Tibial artery (tissue), 4 donors: ENCODE measurements around the gene COL18A1.
A peak's percentile ranks its signal among the peaks of the same experiment; 100 is the strongest.

Source experiments
- DNase-seq, 2 donors: peaks; one replicate each; pipeline ENCODE4 v3.0.0-alpha.2; 2019
- H3K27ac ChIP-seq, 2 donors: fragments of 200-600 bp; sonication (generic) in 1 of 2; 1 replicate in 1 of 2; 2 replicates in 1 of 2; pipeline ENCODE4 v1.5.1; 2018 to 2019; ENCODE audit warnings: mild to moderate bottlenecking in 1 of 2
- H3K27me3 ChIP-seq, 2 donors: fragments of 200-600 bp; sonication (generic) in 1 of 2; one replicate each; pipeline versions ENCODE4 v1.5.1 to v1.6.0; 2016 to 2019
- H3K36me3 ChIP-seq, 3 donors: fragments of 200-600 bp; sonication (generic) in 2 of 3; one replicate each; pipeline ENCODE4 v1.5.1; 2016 to 2019; ENCODE audit warnings: mild to moderate bottlenecking in 2 of 3
- H3K4me1 ChIP-seq, 4 donors: fragments of 200-600 bp; sonication (generic) in 2 of 4; 1 replicate in 3 of 4; 2 replicates in 1 of 4; pipeline ENCODE4 v1.5.1; 2016 to 2019
- H3K4me3 ChIP-seq, 2 donors: fragments of 200-600 bp; sonication (generic) in 1 of 2; 1 replicate in 1 of 2; 2 replicates in 1 of 2; pipeline ENCODE4 v1.5.1; 2018 to 2019; ENCODE audit warnings: mild to moderate bottlenecking in 2 of 2
- H3K9me3 ChIP-seq, 3 donors: fragments of 200-600 bp; sonication (generic) in 1 of 3; one replicate each; pipeline ENCODE4 v1.5.1; 2016 to 2019
- CTCF ChIP-seq, 2 experiments: fragments of 200-600 bp in 1 of 2; fragments of 450-650 bp in 1 of 2; IDR thresholded peaks; one replicate each; pipeline ENCODE4 v1.5.1; 2017 to 2019; ENCODE audit warnings: antibody characterized with exemption in 2 of 2, mild to moderate bottlenecking in 1 of 2, moderate library complexity in 1 of 2
- intact Hi-C: fragments of 100-400 bp; cut with DNase I; formaldehyde crosslinking; loops from one replicate; pipeline ENCODE4 v1.15.0; 2023; ENCODE audit warnings: low total_unique reads

The COL18A1 gene

GRCh38 chr21:45509566-45510465, 104.9 kb downstream of the COL18A1 start:
- DNase-seq, result peak in 1 of 2 donors; percentile 67
- intact Hi-C loops, result no loop called here
- no peak for TF ChIP-seq CTCF (IDR thresholded peaks at IDR 0.05)
- Histone ChIP-seq H3K4me3 (no peak overlapping the region), H3K36me3 (peaks cover 49 to 91% (median 52%) of the 10 kb centered on the region in 3 donors), H3K27me3 (no peaks in the 10 kb centered on the region), H3K9me3 (no peaks in the 10 kb centered on the region), H3K27ac (no peak overlapping the region), H3K4me1 (peaks cover 0 to 17% (median 0%) of the 10 kb centered on the region in 4 donors)

GRCh38 chr21:45510466-45510955, 105.5 kb downstream of the COL18A1 start:
- TF ChIP-seq CTCF (IDR thresholded peaks at IDR 0.05), result no peak
- peaks cover 0 to 17% (median 0%) of the 10 kb centered on the region in 4 donors for H3K4me1 ChIP-seq
- H3K27ac ChIP-seq, result no peak overlapping the region
- intact Hi-C loops, result no loop called here
- H3K36me3 ChIP-seq, result peaks cover 46 to 84% (median 47%) of the 10 kb centered on the region in 3 donors
- no peak for DNase-seq
- H3K4me3 ChIP-seq, result no peak overlapping the region
- H3K27me3 ChIP-seq, result no peaks in the 10 kb centered on the region
- no peaks in the 10 kb centered on the region for H3K9me3 ChIP-seq

GRCh38 chr21:45511007-45511406, 106.0 kb downstream of the COL18A1 start:
- intact Hi-C loops, result no loop called here
- Histone ChIP-seq H3K9me3 (no peaks in the 10 kb centered on the region), H3K4me1 (peaks cover 0 to 17% (median 0%) of the 10 kb centered on the region in 4 donors), H3K4me3 (no peak overlapping the region), H3K27me3 (no peaks in the 10 kb centered on the region), H3K27ac (no peak overlapping the region), H3K36me3 (peaks cover 41 to 79% (median 42%) of the 10 kb centered on the region in 3 donors)
- peak in 1 of 2 donors; percentile 53 for DNase-seq
- no peak for TF ChIP-seq CTCF (IDR thresholded peaks at IDR 0.05)

- Histone ChIP-seq H3K4me3 (no peak overlapping the region), H3K9me3 (no peaks in the 10 kb centered on the region), H3K27ac (no peak overlapping the region), H3K27me3 (no peaks in the 10 kb centered on the region), H3K4me1 (peaks cover 0 to 17% (median 0%) of the 10 kb centered on the region in 4 donors), H3K36me3 (peaks cover 34 to 71% (median 34%) of the 10 kb centered on the region in 3 donors)
- no peak for TF ChIP-seq CTCF (IDR thresholded peaks at IDR 0.05)
- peak in 1 of 2 donors; percentile 66 for DNase-seq
- intact Hi-C loops, result no loop called here
Measured at GRCh38 chr21:45511661-45512431, 106.9 kb downstream of the COL18A1 start.

GRCh38 chr21:45512626-45513002, 107.6 kb downstream of the COL18A1 start:
- Histone ChIP-seq H3K4me3 (no peak overlapping the region), H3K4me1 (peaks cover 0 to 17% (median 0%) of the 10 kb centered on the region in 4 donors), H3K36me3 (peaks cover 34 to 63% (median 34%) of the 10 kb centered on the region in 3 donors), H3K27me3 (no peaks in the 10 kb centered on the region), H3K9me3 (no peaks in the 10 kb centered on the region), H3K27ac (no peak overlapping the region)
- intact Hi-C loops, result no loop called here
- peak in 1 of 2 donors; percentile 70 for DNase-seq
- no peak for TF ChIP-seq CTCF (IDR thresholded peaks at IDR 0.05)
